Measurements from ENCODE around the gene BCL2.

- no peak for TF ChIP-seq CTCF (IDR thresholded peaks at IDR 0.05)
- no peak for TF ChIP-seq POLR2A (IDR thresholded peaks at IDR 0.05; ENCODE audit: low read depth)
- TF ChIP-seq POLR2AphosphoS5 (IDR thresholded peaks at IDR 0.05) = no peak
Observed at GRCh38 chr18:63096327-63096874, 223.2 kb downstream of the BCL2 start.
